ENCODE measurements around the gene PMS2.
"Not testable (repeated sequence)": the region's sequence is repeated elsewhere in the genome, so short reads cannot be mapped to it uniquely, and the experiment has no call there.

The PMS2 gene

GRCh38 chr7:6008668-6009611 lies at the start of gene PMS2, which contains the start of gene AIMP2:
TSS of gene PMS2 (minus strand) at chr7:6009049. CDS start at chr7:6009019, 30 bp downstream.
TSS of gene AIMP2 (plus strand) at chr7:6009272. CDS start at chr7:6009364, 92 bp downstream.
- intact Hi-C loops (cut with DNase I) = loop anchor here (2.0 kb wide), 1 partner anchor 98 kb away; no protein-coding TSS in a partner anchor
- peak; percentile 97 to 100 (median 99) for DNase-seq

GRCh38 chr7:6057316-6058129 lies 48.7 kb upstream of the PMS2 start:
- DNase-seq = no peak
- intact Hi-C loops (cut with DNase I) = no loop called here

GRCh38 chr7:6056616-6057015 lies 47.8 kb upstream of the PMS2 start:
- intact Hi-C loops (cut with DNase I) = no loop called here
- no peak for DNase-seq

GRCh38 chr7:6051185-6051584 lies 42.3 kb upstream of the PMS2 start:
- intact Hi-C loops (cut with DNase I); DNase-seq: not testable (repeated sequence)

- no peak for DNase-seq
- intact Hi-C loops (cut with DNase I) = no loop called here
Measured at GRCh38 chr7:6049780-6050179, 40.9 kb upstream of the PMS2 start.

GRCh38 chr7:6035686-6036085 lies 26.8 kb upstream of the PMS2 start:
- intact Hi-C loops (cut with DNase I) = no loop called here
- DNase-seq = peak in 1 of 10 donors; percentile 72

- intact Hi-C loops (cut with DNase I) = no loop called here
- DNase-seq = peak in 1 of 10 donors; percentile 6
Measured at GRCh38 chr7:6035165-6035564, 26.3 kb upstream of the PMS2 start.

- peak in 1 of 10 donors; percentile 49 for DNase-seq
- intact Hi-C loops (cut with DNase I) = no loop called here
Measured at GRCh38 chr7:6032641-6033040, 23.8 kb upstream of the PMS2 start.

GRCh38 chr7:6032167-6032566 lies 23.3 kb upstream of the PMS2 start:
- intact Hi-C loops (cut with DNase I) = no loop called here

GRCh38 chr7:6031567-6031966 lies 22.7 kb upstream of the PMS2 start:
- no peak for DNase-seq
- intact Hi-C loops (cut with DNase I) = no loop called here

More at GRCh38 chr7:6032167-6032566, 23.3 kb upstream of the PMS2 start:
- peak in 1 of 10 donors; percentile 5 for DNase-seq

GRCh38 chr7:6030988-6031387 lies 22.1 kb upstream of the PMS2 start, which contains the start of gene ANKRD61:
TSS of gene ANKRD61 (plus strand) at chr7:6031376. CDS start at chr7:6031376, 0 bp downstream.
- intact Hi-C loops (cut with DNase I) = no loop called here
- DNase-seq = no peak

GRCh38 chr7:6028563-6028962 lies 19.7 kb upstream of the PMS2 start:
- no peak for DNase-seq
- intact Hi-C loops (cut with DNase I) = no loop called here

- intact Hi-C loops (cut with DNase I) = no loop called here
- no peak for DNase-seq
Measured at GRCh38 chr7:6027806-6028365, 19.0 kb upstream of the PMS2 start.

- peak in 1 of 10 donors; percentile 31 for DNase-seq
- intact Hi-C loops (cut with DNase I) = no loop called here
Measured at GRCh38 chr7:6026820-6027311, 18.0 kb upstream of the PMS2 start.

- intact Hi-C loops (cut with DNase I) = no loop called here
- DNase-seq = peak in 7 of 10 donors; percentile 17 to 86 (median 31)
Measured at GRCh38 chr7:6026011-6026819, 17.4 kb upstream of the PMS2 start.

GRCh38 chr7:6023974-6024435 lies 15.2 kb upstream of the PMS2 start:
- no peak for DNase-seq
- intact Hi-C loops (cut with DNase I) = no loop called here

- intact Hi-C loops (cut with DNase I) = no loop called here
Measured at GRCh38 chr7:6022707-6023106, 13.9 kb upstream of the PMS2 start.

GRCh38 chr7:6020371-6021286 lies 11.8 kb upstream of the PMS2 start:
- intact Hi-C loops (cut with DNase I) = no loop called here
- DNase-seq = no peak

More at GRCh38 chr7:6022707-6023106, 13.9 kb upstream of the PMS2 start:
- DNase-seq = no peak

All from posterior cingulate gyrus (tissue), 11 donors.